ENCODE measurements around the gene LIPT1. TPM values are rescaled to one million over a fixed set of nuclear protein-coding genes. Genes with fewer than 3 reads are reported as not detected.

The LIPT1 gene
- total and polyA plus RNA-seq, 2 of the 4 experiments (the other 2 are of a cell fraction) = 3.2 to 3.5 TPM

DNA sequence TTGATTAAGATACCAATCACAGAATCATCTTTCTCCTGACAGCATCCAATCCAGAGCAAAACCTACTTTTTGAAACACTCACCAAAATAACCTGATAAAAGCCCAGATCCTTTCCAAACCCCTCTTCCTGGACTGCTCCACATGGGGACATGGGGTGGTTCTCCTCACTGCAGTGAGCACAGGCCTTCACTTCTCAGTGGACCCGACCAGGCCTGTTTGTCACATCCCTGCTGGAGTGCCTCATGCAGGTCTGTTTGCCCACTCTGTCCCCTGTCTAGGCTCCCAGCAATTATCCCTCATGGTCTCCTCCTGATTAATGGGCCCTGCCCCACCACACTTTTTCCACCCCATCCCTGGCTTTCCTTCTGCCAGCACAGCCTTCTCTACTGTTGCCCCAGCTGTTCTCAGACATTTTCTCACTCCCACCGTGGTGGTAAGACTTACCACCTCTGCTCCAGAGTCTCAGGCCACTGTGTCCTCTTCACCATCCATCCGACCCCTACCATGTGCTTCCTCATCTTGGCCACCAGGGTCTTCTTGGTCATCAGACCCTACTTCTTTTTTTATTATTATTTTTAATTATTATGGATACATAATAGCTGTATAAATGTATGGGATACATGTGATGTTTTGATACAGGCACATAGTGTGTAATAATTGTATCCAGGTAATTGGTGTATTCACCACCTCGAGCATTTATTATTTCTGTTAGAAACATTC lies 47.4 kb downstream of the LIPT1 start:
- H3K36me3 ChIP-seq (ENCODE audit: control insufficient read depth, insufficient read depth, low read length) = peaks cover 6% of the 10 kb centered on the region; the same call in 1 of the 2 replicates
- POLR2A ChIA-PET (ENCODE audit: unreplicated experiment) = no interaction called here
- TF ChIP-seq, protein P1, sequence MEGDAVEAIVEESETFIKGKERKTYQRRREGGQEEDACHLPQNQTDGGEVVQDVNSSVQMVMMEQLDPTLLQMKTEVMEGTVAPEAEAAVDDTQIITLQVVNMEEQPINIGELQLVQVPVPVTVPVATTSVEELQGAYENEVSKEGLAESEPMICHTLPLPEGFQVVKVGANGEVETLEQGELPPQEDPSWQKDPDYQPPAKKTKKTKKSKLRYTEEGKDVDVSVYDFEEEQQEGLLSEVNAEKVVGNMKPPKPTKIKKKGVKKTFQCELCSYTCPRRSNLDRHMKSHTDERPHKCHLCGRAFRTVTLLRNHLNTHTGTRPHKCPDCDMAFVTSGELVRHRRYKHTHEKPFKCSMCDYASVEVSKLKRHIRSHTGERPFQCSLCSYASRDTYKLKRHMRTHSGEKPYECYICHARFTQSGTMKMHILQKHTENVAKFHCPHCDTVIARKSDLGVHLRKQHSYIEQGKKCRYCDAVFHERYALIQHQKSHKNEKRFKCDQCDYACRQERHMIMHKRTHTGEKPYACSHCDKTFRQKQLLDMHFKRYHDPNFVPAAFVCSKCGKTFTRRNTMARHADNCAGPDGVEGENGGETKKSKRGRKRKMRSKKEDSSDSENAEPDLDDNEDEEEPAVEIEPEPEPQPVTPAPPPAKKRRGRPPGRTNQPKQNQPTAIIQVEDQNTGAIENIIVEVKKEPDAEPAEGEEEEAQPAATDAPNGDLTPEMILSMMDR (conservative IDR thresholded peaks at IDR 0.05; ENCODE audit: low read depth, low read length) = no peak

More for the DNA sequence above, 47.4 kb downstream of the LIPT1 start:
- H2BK20ac ChIP-seq (ENCODE audit: low read depth, low read length) = no peak overlapping the region
- no peak overlapping the region for H3K14ac ChIP-seq (replicated peaks; ENCODE audit: low read depth, low read length)
- no peak overlapping the region for H3K4me3 ChIP-seq (ENCODE audit: insufficient read depth, low read depth, low read length)
- 100% methylated on average over 1 of the region's 4 CpGs; no CpG with 5 or more reads in 1 of the 2 experiments for WGBS, 2 experiments (ENCODE audit: extremely low coverage in 2 of 2, insufficient read length in 1 of 2)
- ATAC-seq (ENCODE audit: low read depth) (no peak), DNase-seq (no peak)
- H2AK9ac ChIP-seq (replicated peaks; ENCODE audit: low read depth, low read length, poor library complexity) = peak overlapping the region; percentile 31
- H3K18ac ChIP-seq (ENCODE audit: low read depth, low read length) = no peak overlapping the region
- H2BK120ac ChIP-seq (ENCODE audit: low read depth, low read length) = no peak overlapping the region
- no peak overlapping the region for H2AK5ac ChIP-seq (ENCODE audit: low read depth, low read length)
- no peaks in the 10 kb centered on the region for H3K79me1 ChIP-seq (ENCODE audit: low read depth in 1 of 2, low read length in 2 of 2)
- H2BK15ac ChIP-seq (ENCODE audit: low read depth, low read length) = no peak overlapping the region
- no peak overlapping the region for H3K9ac ChIP-seq (ENCODE audit: low read depth, low read length)
- in situ Hi-C loops (cut with MboI; ENCODE audit: low sequenced_read_pairs) (no loop called here), intact Hi-C loops (cut with micrococcal nuclease) (no loop called here), dilution Hi-C loops (cut with HindIII; ENCODE audit: low sequenced_read_pairs, unreplicated experiment) (no loop called here)
- no peak overlapping the region for H3K23ac ChIP-seq (ENCODE audit: low read depth, low read length)
- no peak overlapping the region for H3K56ac ChIP-seq (ENCODE audit: extremely low read depth, insufficient read depth, low read length)
- no peak overlapping the region for H4K8ac ChIP-seq (ENCODE audit: low read depth in 2 of 2, low read length in 2 of 2)
- no peak overlapping the region for H2BK5ac ChIP-seq (ENCODE audit: low read depth, low read length, poor library complexity, severe bottlenecking)
- H3K9me1 ChIP-seq (ENCODE audit: insufficient read depth, low read length) = peaks cover 2% of the 10 kb centered on the region; the same call in 1 of the 2 replicates
- no peaks in the 10 kb centered on the region for H3K27me3 ChIP-seq (ENCODE audit: control insufficient read depth, insufficient read depth, low read length)
- H4K91ac ChIP-seq (ENCODE audit: insufficient read depth, low read depth, low read length) = no peak overlapping the region
- H3K4me1 ChIP-seq (ENCODE audit: control insufficient read depth, insufficient read depth, low read length) = no peaks in the 10 kb centered on the region
- BruUV-seq (replicated peaks) = no TSS peak
- H2AFZ ChIP-seq (replicated peaks; ENCODE audit: low read length, poor library complexity) = peak overlapping the region; percentile 45
- H3K27ac ChIP-seq (ENCODE audit: insufficient read depth, low read length) = no peak overlapping the region
- H3K4me2 ChIP-seq (ENCODE audit: low read depth, low read length) = no peak overlapping the region
- no peaks in the 10 kb centered on the region for H4K20me1 ChIP-seq (ENCODE audit: insufficient read depth, low read length)
- H3K9me3 ChIP-seq (ENCODE audit: control insufficient read depth, insufficient read depth, low read length) = no peaks in the 10 kb centered on the region
- CTCF ChIA-PET = interaction anchor here (0.6 kb wide), 1 partner anchor 12 kb away, joined by 3 read pairs; no protein-coding TSS in a partner anchor
- no peak overlapping the region for H4K5ac ChIP-seq (ENCODE audit: low read depth, low read length)
- no peak overlapping the region for H3K4ac ChIP-seq (ENCODE audit: low read depth, low read length)

Data from IMR-90 (cell line).